T-cell (primary cell): ENCODE data around the gene KIF12. TPM values are rescaled to one million over a fixed set of nuclear protein-coding genes. Genes with fewer than 3 reads are reported as not detected.

ENCODE experiments used
- ATAC-seq, 4 experiments: fragments of 200-7000 bp in 3 of 4; fragments of 150-1000 bp in 1 of 4; cut with Tn5 transposase; replicated peaks in 1 of 4; 1 replicate in 3 of 4; 2 replicates in 1 of 4; pipeline ENCODE4 v1.10.0; 2021; ENCODE audit warnings: moderate library complexity in 3 of 4, mild to moderate bottlenecking in 2 of 4, moderate number of reproducible peaks in 1 of 4
- CTCF ChIA-PET, 2 donors: fragments of 300-600 bp; sonication (Branson Sonifier 250); formaldehyde crosslinking; loops; one replicate each; lab custom pipeline; 2022; ENCODE audit warnings: antibody characterized with exemption in 2 of 2; lab: Charles Lee
- POLR2A ChIA-PET, 2 donors: fragments of 300-600 bp; sonication (Branson Sonifier 250); formaldehyde crosslinking; loops; one replicate each; lab custom pipeline; 2022; ENCODE audit warnings: antibody characterized with exemption in 2 of 2; lab: Charles Lee
- DNase-seq, 35 experiments: peaks; one replicate each; pipeline versions ENCODE4 v3.0.0 to v3.0.0-alpha.2; 2013 to 2023
- H3K27ac ChIP-seq: one replicate; pipeline ENCODE4 v1.5.1; 2013; ENCODE audit warnings: low read length
- H3K27me3 ChIP-seq, 2 experiments: replicated peaks in 1 of 2; 1 replicate in 1 of 2; 2 replicates in 1 of 2; pipeline versions ENCODE4 v1.6.1 to v1.7.0; 2013; ENCODE audit warnings: low read length in 1 of 2, mixed read lengths in 1 of 2; ENCODE audit not compliant: control insufficient read depth in 2 of 2, insufficient read depth in 2 of 2; ENCODE audit errors: extremely low read depth in 1 of 2
- H3K36me3 ChIP-seq, 2 donors: 1 replicate in 1 of 2; 2 replicates in 1 of 2; pipeline versions ENCODE4 v1.6.1 to v1.7.0; 2013; ENCODE audit warnings: low read length in 1 of 2; ENCODE audit not compliant: control insufficient read depth in 2 of 2, insufficient read depth in 1 of 2; ENCODE audit errors: extremely low read depth in 1 of 2
- H3K4me1 ChIP-seq, 2 experiments: 1 replicate in 1 of 2; 2 replicates in 1 of 2; pipeline versions ENCODE4 v1.6.1 to v1.7.0; 2013; ENCODE audit warnings: low read length in 2 of 2, mixed read lengths in 1 of 2; ENCODE audit not compliant: insufficient read depth in 2 of 2, control insufficient read depth in 1 of 2; ENCODE audit errors: extremely low read depth in 1 of 2
- H3K4me3 ChIP-seq, 2 donors: 1 replicate in 1 of 2; 2 replicates in 1 of 2; pipeline versions ENCODE4 v1.5.1 to v1.7.0; 2013; ENCODE audit warnings: mild to moderate bottlenecking in 2 of 2, low read length in 1 of 2, moderate library complexity in 1 of 2; ENCODE audit not compliant: control insufficient read depth in 1 of 2; ENCODE audit errors: extremely low read depth in 1 of 2
- H3K9me3 ChIP-seq: 2 replicates; pipeline ENCODE4 v1.7.0; 2013
- H3K27ac Mint-ChIP-seq, 2 donors: one replicate each; pipeline ENCODE4 v1.8.0; 2020 to 2021; ENCODE audit warnings: mild to moderate bottlenecking in 2 of 2, mixed read lengths in 2 of 2
- H3K27me3 Mint-ChIP-seq, 2 donors: one replicate each; pipeline ENCODE4 v1.8.0; 2021 to 2022; ENCODE audit warnings: mixed read lengths in 2 of 2
- H3K36me3 Mint-ChIP-seq: one replicate; pipeline ENCODE4 v1.8.0; 2021; ENCODE audit warnings: mixed read lengths
- H3K4me1 Mint-ChIP-seq, 3 donors: one replicate each; pipeline ENCODE4 v1.8.0; 2020 to 2022; ENCODE audit warnings: mixed read lengths in 3 of 3, mild to moderate bottlenecking in 1 of 3
- H3K4me3 Mint-ChIP-seq, 3 donors: one replicate each; pipeline ENCODE4 v1.8.0; 2020 to 2022; ENCODE audit warnings: mild to moderate bottlenecking in 3 of 3, mixed read lengths in 3 of 3, moderate library complexity in 3 of 3
- H3K9me3 Mint-ChIP-seq, 3 donors: one replicate each; pipeline ENCODE4 v1.8.0; 2020 to 2022; ENCODE audit warnings: mixed read lengths in 3 of 3
- WGBS: methylation state at CpG from one replicate; pipeline ENCODE4 v1.1.5; 2013; ENCODE audit warnings: missing lambda C conversion rate; ENCODE audit not compliant: insufficient coverage; 5-methylcytosine and 5-hydroxymethylcytosine counted together
- total RNA-seq, 35 experiments: library from RNA in 6 of 35; stranded (reverse) in 6 of 35; fragments of 120-200 nt in 1 of 35; gene quantifications; one replicate each; pipeline versions ENCODE4 v1.2.1 to v1.2.4 and lab custom pipeline; 2013 to 2026

The KIF12 gene
- total RNA-seq, 5 donors from 2014 or later (not counting 1 experiment from before 2014, with no cell fraction given): 0.10 TPM; not detected in 4

- Mint-ChIP-seq H3K4me1 (peaks cover 0 to 2% (median 0%) of the 10 kb centered on the region in 3 donors), H3K4me3 (no peak overlapping the region), H3K9me3 (no peaks in the 10 kb centered on the region), H3K27ac (no peak overlapping the region), H3K36me3 (no peaks in the 10 kb centered on the region), H3K27me3 (peaks cover 18 to 19% of the 10 kb centered on the region in 2 donors)
- CTCF ChIA-PET: interaction anchor here in 1 of 2 donors (1.0 kb wide), 1 partner anchor 211 kb away, joined by 3 read pairs; no protein-coding TSS in a partner anchor
- Histone ChIP-seq H3K27me3 (peaks cover 0 to 40% of the 10 kb centered on the region in 2 experiments), H3K9me3 (no peaks in the 10 kb centered on the region), H3K27ac (no peak overlapping the region), H3K4me3 (no peak overlapping the region), H3K4me1 (peaks cover 0 to 4% of the 10 kb centered on the region in 2 experiments), H3K36me3 (no peaks in the 10 kb centered on the region)
- POLR2A ChIA-PET: no interaction called here
- ATAC-seq (no peak), DNase-seq (no peak)
- 75% methylated on average over 2 of the region's 5 CpGs for WGBS
These were observed 18.8 kb downstream of the KIF12 start for GRCh38 chr9:114080195-114080772.

GRCh38 chr9:114078781-114079156 is 20.3 kb downstream of the KIF12 start:
- no peak overlapping the region for H3K4me3 Mint-ChIP-seq
- no peak for ATAC-seq
- Histone ChIP-seq H3K9me3 (no peaks in the 10 kb centered on the region), H3K4me3 (no peak overlapping the region), H3K27me3 (peaks cover 0 to 40% of the 10 kb centered on the region in 2 experiments), H3K4me1 (peaks cover 0 to 4% of the 10 kb centered on the region in 2 experiments), H3K36me3 (no peaks in the 10 kb centered on the region), H3K27ac (no peak overlapping the region)
- DNase-seq: peak in 1 of 35 experiments; percentile 1
- WGBS: 94% methylated on average over 5 of the region's 7 CpGs
- H3K9me3 Mint-ChIP-seq: no peaks in the 10 kb centered on the region
- ChIA-PET POLR2A (no interaction called here), CTCF (no interaction called here)
- H3K36me3 Mint-ChIP-seq: no peaks in the 10 kb centered on the region
- peaks cover 19 to 25% of the 10 kb centered on the region in 2 donors for H3K27me3 Mint-ChIP-seq
- no peak overlapping the region for H3K27ac Mint-ChIP-seq
- H3K4me1 Mint-ChIP-seq: peaks cover 0 to 2% (median 0%) of the 10 kb centered on the region in 3 donors

- Histone ChIP-seq H3K36me3 (no peaks in the 10 kb centered on the region), H3K4me1 (peaks cover 0 to 4% of the 10 kb centered on the region in 2 experiments), H3K27me3 (peaks cover 0 to 40% of the 10 kb centered on the region in 2 experiments), H3K4me3 (no peak within 1 kb of the TSS), H3K9me3 (no peaks in the 10 kb centered on the region), H3K27ac (no peak within 1 kb of the TSS)
- ATAC-seq (no peak), DNase-seq (peak in 1 of 35 experiments; percentile 4)
- ChIA-PET POLR2A (no interaction called here), CTCF (no interaction called here)
- no peak within 1 kb of the TSS for H3K4me3 Mint-ChIP-seq
- no peaks in the 10 kb centered on the region for H3K9me3 Mint-ChIP-seq
- H3K27me3 Mint-ChIP-seq: peaks cover 19 to 25% of the 10 kb centered on the region in 2 donors
- no peaks in the 10 kb centered on the region for H3K36me3 Mint-ChIP-seq
- H3K27ac Mint-ChIP-seq: no peak within 1 kb of the TSS
- WGBS: 66% methylated on average over 11 of the region's 16 CpGs
- H3K4me1 Mint-ChIP-seq: peaks cover 0 to 2% (median 0%) of the 10 kb centered on the region in 3 donors
These were observed 20.9 kb downstream of the KIF12 start, which contains the start of gene AMBP for GRCh38 chr9:114078021-114078780. Gene AMBP, minus strand, starts transcription at chr9:114078300. Its CDS starts 91 bp downstream, at chr9:114078209.

- Histone ChIP-seq H3K27ac (no peak overlapping the region), H3K36me3 (no peaks in the 10 kb centered on the region), H3K9me3 (no peaks in the 10 kb centered on the region), H3K4me1 (no peaks in the 10 kb centered on the region), H3K4me3 (no peak overlapping the region), H3K27me3 (peaks cover 0 to 40% of the 10 kb centered on the region in 2 experiments)
- 68% methylated on average over 5 of the region's 7 CpGs for WGBS
- peak in 1 of 4 experiments; percentile 4 for ATAC-seq
- H3K36me3 Mint-ChIP-seq: no peaks in the 10 kb centered on the region
- no peaks in the 10 kb centered on the region for H3K9me3 Mint-ChIP-seq
- no peak overlapping the region for H3K27ac Mint-ChIP-seq
- no peak overlapping the region for H3K4me3 Mint-ChIP-seq
- ChIA-PET POLR2A (no interaction called here), CTCF (no interaction called here)
- no peak for DNase-seq
- peaks cover 19 to 25% of the 10 kb centered on the region in 2 donors for H3K27me3 Mint-ChIP-seq
- H3K4me1 Mint-ChIP-seq: no peaks in the 10 kb centered on the region
These were observed 21.8 kb downstream of the KIF12 start for GRCh38 chr9:114077162-114077837.

DNA sequence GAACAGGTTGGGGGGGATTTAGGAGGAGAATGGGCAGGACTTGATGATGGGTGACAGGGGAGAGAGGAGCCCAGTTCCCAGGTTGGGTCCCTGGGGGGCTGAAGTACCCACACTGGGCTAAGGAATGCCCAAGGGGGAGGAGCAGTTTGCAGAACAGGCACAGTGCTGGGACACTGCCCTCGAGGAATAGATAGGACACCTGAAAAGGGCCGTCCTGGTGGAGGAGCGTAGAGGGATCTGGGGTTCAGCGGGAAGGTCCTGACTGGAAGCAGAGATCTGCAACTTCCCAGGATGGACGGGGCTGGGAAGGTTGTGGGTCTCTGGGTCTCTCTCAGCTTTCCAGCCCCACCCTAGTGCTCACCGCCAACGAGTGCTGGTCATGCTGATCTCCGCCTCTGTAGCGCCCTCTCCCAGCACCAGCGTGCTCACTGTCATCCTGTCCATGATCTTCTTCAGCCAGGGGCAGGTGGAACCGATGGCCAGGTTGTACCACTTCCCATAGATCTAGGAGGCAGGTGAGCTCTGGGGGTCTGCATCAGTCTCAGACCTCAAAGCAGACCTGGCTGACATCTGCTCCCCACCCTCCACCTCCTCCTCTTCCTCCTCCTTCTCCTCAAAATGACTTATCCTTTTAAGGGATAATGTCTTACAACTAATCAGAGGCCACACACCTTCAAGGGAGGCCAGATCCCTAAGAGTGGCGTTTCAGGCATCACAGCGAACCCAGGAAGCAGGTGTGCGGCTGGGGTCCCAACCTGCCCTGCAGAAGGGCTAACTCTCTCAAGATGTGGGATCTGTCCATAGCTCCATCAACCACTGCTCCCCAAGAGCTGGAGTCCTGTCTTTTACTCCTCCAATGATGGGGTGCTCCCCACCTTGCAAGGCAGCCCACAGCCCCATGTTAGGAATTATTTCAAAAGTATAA is 22.6 kb downstream of the KIF12 start:
- no peaks in the 10 kb centered on the region for H3K4me1 ChIP-seq
- no peak for DNase-seq
- POLR2A ChIA-PET: no interaction called here
- H3K4me3 ChIP-seq: no peak overlapping the region
- ATAC-seq: no peak
- CTCF ChIA-PET: no interaction called here
- no peaks in the 10 kb centered on the region for H3K9me3 Mint-ChIP-seq
- H3K4me1 Mint-ChIP-seq: no peaks in the 10 kb centered on the region
- no peak overlapping the region for H3K27ac Mint-ChIP-seq
- H3K4me3 Mint-ChIP-seq: no peak overlapping the region
- WGBS: 68% methylated on average over 13 of the region's 14 CpGs
- no peaks in the 10 kb centered on the region for H3K36me3 Mint-ChIP-seq
- no peak overlapping the region for H3K27ac ChIP-seq
- peaks cover 0 to 35% of the 10 kb centered on the region in 2 experiments for H3K27me3 ChIP-seq
- peaks cover 19 to 25% of the 10 kb centered on the region in 2 donors for H3K27me3 Mint-ChIP-seq
- no peaks in the 10 kb centered on the region for H3K9me3 ChIP-seq
- H3K36me3 ChIP-seq: no peaks in the 10 kb centered on the region
